NOMO-1 (cell line): Measurements from ENCODE around the gene GARRE1.
A peak's percentile ranks its signal among the peaks of the same experiment; 100 is the strongest.
"Not testable (repeated sequence)": the region's sequence is repeated elsewhere in the genome, so short reads cannot be mapped to it uniquely, and the experiment has no call there.

Experiments
- DNase-seq, 2 experiments: peaks; one replicate each; lab custom pipeline; 2025; ENCODE audit not compliant: unreplicated experiment in 2 of 2; lab: John Stamatoyannopoulos, UW

GARRE1 gene

DNA sequence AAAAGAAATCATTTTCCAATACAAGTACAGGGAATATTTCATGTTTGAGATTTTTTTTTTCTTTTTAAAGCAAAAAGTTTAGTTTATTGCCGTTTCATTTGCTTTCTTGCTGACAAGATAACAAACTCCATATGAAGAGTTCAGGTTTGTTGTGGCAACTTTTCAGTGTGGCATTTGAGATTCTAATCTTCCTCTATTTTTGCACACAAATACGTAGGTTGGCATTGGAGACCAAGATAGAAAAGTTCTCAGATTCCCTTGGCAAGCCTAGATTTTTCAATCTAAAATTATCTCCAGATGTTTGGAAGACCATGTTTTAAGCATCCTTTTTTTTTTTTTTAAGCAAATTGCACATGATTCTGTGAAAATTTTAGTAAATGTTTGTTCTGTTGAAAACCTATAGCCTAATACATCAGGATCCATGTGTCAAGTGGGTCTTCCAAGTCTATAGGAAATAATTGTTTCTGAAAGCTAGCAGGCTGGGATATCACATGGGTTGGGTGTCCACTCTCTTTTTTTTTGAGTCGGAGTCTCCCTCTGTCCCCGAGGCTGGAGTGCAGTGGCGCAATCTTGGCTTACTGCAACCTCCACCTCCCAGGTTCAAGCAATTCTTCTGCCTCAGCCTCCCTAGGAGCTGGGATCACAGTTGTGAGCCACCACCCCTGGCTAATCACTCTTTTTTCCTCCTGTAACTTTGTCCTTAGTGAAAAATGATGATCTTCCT is 2.6 kb downstream of the GARRE1 start:
- DNase-seq: no peak

DNA sequence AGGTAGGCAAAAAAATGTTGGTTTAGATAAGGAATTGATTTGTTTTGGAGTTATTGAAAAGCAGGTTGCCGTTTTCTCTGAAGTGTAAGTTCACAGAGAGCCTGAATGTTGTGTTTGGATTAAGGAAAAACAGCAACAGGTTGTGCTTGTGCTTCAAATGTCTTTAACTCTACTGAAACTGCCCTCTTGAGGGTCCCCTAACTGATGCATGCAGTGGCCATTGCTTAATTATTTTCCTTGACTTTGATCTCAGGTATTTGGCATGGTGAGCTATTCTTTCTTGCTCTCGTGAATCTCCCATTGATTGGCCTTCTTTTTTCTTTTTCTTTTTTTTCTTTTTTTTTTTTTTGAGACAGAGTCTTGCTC is 3.2 kb downstream of the GARRE1 start:
- DNase-seq: no peak

DNA sequence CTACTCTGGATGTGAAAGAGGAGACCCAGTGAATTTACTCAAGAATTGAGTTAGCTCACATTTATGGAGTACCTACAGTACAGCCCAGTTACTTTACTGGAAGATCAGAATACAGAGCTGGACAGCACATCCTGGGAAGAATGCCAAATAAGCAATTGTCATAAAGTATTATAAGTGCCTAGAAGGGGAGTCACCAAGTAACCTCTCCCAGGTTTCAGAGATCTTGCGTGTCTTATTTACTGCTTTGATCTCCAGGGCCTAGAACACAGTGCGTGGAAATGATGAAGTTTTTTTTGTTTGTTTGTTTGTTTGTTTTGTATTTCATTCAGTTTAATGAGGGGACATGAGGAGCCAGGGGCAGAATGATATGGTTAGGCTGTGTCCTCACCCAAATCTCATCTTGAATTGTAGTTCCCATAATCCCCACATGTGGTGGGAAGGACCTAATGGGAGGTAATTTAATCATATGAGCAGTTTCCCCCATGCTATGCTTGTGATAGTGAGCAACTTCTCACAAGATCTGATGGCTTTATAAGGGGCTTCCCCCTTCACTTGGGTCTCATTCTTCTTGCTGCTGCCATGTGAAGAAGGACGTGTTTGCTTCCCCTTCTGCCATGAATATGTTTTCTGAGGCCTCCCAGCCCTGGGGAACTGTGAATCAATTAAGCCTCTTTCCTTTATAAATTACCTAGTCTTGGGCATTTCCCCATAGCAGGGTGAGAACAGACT is 5.2 kb downstream of the GARRE1 start:
- no peak for DNase-seq

DNA sequence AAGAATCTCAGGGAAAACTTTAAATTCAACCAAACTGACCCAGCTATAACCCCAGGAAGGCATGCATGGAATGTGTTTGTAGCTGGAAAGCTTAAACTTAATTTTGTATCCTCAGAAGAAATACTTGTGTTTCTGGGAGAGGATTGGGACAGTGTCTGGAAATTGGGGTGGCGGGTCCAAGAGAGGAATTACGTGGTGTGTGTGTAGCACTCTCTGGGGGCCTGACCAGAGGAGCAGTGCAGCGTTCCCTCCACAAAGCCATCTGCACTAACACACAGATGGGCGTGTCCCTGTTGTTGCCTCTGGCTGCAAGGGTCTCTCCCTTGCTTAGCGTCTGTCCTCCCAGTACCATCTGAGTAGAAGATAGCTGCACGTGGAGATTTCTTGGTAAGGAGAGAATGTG is 6.4 kb downstream of the GARRE1 start:
- DNase-seq: no peak

DNA sequence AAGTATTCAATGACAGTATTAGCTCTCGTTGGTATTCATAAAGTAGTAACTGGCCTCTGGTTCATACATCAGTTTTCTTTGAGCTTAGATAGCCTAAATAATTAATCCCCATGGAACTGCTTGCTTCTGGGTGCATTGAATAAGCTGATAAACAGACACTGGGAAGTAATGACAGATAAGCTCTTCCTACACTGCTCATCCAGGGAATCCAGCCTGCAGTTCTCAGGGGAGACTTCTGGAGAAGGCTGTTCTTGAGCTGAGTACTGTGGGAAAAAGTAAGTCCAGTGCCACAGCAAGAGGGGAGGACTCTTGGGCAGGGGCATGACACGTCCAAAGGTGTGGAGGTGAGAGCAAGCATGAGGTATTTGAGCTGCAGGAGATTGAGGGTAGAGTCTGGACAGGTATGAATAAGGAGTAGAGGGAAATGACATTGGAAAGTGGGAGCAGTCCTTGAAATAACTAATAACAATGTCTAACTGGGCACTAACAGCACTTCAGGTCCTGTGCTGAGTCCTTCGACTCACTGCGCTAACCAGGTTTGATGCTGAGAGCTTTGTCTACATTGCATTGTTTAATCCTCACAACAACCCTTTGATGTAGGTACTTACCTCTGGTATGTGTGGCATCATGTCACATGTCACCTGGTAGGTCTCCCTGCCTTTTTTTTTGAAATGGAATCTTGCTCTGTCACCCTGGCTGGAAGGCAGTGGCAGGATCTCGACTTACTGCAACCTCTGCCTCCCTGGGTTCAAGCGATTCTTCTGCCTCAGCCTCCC is 7.2 kb downstream of the GARRE1 start:
- no peak for DNase-seq

DNA sequence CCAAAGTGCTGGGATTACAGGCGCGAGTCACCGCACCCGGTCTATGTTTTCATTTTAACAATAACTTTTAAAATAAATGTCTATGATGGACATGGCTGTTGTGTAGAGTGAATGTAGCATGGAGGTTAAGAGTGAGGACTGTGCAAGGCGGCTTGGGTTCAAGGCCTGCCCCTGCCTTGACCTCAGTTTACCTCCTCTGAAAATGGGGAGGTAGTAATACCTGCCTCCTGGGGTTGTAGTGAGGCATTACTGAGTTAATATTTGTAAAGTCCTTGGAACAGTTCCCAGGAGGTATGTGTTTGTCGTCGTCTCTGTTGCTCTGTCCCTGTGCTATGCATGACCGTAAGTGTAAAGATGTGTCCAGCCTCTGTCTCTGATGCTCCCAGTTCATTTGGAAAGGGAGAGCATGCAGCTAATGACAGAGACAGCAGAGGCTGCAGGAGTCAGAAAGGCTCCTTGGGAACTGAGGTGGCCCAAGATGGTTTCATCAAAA is 9.4 kb downstream of the GARRE1 start:
- no peak for DNase-seq

DNA sequence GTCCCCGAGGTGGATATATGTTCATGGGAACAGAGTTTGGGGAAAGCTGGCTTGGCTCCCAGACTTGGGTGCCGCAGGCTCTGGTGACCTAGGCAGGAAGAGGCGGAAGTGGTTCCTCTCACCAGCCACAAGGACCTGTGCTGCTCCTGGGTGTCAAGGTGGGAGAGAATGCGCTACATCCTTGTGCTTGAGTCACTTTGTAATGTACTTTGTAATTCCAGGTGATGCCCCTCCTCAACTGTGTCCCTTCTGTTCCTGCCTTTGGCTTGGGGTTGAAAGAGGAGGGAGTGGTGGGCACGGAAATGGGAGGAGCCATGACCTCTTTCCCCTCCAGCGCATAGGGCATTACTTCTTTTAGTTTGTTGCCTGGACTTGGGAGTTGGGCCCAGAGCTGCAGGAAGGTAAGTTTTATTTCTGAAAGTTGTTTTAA is 10.9 kb downstream of the GARRE1 start:
- DNase-seq: no peak

DNA sequence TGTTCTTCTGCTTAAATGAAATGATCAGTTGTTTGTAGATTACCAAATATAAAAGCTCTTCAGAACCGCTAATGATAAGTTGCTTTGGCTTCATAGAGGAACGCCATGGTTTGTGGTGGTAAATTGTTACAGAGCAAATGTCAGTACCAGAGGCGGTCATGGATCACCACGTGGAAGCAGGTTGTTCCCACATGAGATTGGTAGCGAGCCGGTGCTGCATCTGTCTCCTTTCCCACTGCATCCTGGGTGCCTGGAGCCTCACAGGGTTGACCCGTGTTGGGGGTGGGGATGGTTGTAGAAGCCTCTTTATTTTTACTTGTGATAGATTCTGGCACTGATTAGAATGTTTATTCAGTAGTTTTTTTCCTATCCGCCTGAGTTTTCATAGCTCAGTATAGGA is 14.7 kb downstream of the GARRE1 start:
- DNase-seq: no peak

DNA sequence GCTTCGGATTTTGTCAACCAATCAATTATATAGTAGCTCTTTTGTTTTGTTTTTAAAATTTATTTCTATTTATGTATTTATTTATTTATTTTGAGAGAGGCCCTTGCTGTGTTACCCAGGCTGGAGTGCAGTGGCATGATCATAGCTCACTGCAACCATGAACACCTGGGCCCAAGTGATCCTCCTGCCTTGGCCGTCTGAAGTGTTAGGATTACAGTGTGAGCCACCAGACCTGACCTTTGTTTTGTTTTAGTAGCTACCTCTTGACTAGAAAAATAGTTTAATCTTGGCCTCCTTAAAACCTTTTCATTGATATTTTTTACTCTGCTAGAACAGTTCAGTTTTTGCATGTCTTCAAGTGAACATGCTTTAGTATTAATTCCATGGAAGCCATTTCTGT is 15.1 kb downstream of the GARRE1 start:
- no peak for DNase-seq

DNA sequence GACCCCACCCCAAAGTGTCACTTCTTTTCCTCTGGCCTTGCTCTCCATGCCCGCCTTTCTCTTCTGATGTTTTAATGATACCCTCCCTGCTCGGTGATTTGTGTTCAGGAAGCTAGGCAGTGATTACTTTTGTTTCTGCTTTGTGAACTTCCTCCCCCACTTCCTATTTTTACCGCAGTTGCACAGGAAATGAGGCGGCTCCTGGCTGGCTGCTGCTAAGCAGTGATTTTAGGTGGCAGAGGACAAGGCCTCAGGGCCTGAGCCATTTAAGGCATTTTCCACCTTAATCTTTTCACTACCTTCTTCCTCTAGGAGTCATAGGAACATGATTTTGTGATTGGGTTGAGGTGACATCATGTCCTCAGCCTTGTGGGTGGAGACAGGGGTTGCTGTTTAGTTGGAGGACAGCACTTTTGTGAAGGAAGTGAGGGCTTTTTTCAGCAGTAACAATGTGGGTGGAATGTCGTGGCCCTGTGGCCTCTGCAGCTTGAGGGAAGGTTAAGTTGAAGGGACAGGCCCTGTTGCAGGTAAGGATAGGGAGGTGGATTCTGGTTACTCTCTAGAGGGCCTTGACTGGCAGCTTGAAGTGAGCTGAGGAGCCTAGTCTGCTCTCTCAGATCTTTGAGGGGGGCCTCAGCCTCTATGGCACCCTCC is 15.7 kb downstream of the GARRE1 start:
- peak; percentile 82 to 90 for DNase-seq

DNA sequence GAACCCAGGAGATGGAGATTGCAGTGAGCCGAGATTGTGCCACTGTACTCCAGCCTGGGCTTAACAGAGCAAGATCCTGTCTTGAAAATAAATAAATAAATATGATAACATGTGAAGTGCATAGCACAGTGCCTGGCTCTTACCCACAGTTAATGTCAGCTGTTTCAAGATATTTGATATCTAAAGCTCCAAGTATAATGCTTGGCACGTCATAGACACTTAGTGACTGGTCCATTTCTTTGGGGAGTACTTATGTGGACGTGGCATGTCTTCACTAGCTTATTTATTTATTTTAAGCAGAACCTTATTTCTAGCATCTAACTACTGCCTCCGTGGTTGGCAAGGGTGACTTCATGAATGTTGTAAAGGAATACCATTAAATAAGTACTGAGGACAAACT is 18.8 kb downstream of the GARRE1 start:
- no peak for DNase-seq

DNA sequence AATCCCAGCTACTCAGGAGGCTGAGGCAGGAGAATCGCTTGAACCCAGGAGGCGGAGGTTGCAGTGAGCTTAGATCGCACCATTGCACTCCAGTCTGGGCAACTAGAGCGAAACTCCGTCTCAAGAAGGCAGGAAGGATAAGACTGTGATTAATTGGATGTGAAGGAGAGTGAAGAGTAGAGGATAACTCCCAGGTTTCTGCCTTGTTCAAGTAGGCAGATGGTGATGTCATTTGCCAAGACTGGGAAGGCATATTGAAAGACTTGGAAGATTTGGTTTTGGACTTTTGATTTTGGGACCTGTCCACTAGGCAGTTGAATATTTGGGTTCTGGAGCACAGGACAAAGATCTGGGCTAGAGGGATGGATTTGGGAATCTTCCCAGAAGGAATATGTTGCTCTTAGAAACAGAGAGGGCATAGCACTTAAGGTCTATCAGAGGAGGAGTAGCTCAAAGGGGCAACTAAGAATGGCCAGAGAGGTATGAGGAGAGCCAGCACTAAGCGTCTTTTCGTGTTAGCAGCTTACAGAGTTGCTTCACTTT is 20.0 kb downstream of the GARRE1 start:
- DNase-seq: no peak

DNA sequence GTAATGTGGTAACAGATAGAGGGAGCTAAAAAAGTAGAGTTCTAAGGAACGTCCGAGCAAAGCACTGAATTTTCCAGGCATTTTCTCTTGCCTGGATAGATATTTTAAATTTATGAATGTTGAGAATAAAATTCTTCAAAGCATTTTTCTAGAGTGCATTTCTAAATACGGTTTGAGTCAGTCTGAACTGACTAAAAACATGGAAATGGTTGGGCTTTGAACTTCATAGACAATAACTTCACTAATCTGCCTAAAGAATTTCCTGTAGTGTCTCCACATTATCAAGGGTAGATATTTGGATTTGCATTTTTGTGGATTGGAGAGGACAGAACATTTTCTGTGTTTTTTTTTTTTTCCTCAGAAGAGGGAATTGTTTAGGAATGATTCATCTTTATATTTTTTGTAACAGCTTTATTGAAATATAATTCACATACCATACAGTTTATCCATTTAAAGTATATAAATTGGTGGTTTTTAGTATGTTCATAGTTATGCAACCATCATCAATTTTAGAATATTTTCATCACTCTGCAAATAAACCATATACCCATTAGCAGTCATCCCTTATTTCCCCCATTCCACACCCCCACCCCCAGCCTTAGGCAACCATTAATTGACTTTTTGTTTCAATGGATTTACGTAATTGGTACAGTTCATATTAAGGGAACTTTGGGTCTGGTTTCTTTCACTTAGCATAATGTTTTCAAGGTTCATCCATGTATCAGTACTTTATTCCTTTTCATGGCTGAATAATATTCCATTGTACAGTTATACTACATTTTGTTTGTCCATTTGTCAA is 20.7 kb downstream of the GARRE1 start:
- DNase-seq: no peak

DNA sequence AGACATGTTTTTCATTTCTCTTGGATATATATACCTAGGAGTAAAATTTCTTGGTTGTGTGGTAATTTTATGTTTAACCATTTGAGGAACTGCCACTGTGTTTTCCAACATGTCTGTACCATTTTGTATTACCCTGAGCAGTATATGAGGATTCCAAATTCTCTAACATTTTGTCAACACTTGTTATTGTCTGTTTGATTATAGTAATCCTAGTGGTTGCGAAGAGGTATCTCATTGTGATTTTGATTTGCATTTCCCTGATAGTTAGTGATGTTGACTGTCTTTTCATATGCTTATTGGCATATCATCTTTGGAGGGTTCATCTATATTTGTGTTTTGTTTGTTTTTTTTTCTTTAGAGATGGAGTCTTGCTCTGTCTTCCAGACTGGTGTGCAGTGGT is 21.4 kb downstream of the GARRE1 start:
- no peak for DNase-seq

DNA sequence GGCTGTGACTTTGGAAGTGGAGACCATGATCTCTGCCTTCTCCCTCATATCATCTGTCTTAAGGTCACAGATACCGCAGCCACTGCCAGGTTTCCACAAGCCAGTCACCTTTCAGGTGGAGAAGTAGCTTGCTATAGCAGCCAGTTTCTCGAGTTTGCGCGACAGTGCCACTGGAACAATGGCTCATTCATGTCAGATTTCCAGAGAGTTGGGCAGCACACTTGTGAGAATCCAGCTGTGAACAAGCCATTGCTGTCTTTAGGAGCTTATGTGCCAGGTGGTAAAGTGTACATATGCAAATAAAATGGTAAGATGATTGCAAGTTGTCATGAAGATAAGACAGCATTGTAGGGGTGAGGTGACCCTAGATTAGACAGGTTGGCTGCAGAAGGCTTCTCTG is 22.3 kb downstream of the GARRE1 start:
- no peak for DNase-seq

DNA sequence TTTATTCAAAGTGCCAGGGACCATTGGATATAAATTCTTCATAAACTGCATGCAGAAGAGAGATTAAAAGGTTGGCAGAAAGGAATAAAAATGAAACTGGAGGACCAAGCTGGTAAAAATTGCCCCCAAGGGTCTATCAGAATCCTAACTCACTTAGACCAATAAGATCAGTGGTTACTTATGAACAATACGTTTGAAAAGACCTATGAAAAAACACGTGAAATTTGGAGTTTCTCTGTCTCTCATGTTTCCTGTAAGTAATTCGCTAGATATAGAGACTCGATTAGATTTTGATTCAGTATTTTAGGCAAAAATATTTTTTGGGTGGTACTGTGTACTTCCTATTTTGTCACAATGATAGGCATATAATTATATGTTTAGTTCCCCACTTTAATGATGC is 22.9 kb downstream of the GARRE1 start:
- no peak for DNase-seq

DNA sequence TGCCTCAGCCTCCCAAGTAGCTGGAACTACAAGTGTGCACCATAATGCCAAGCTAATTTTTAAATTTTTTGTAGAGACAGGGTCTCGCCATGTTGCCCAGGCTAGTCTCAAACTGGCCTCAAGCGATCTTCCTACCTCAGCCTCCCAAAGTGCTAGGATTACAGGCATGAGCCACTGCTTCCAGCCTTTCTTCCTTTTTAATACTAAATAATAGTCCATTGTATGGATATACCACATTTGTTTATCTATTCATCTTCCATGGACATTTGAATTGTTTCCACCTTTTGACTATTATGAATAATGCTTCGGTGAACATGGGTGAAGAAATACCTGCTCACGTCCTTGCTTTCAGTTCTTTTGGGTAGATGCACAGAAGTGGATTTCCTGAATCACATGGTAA is 24.4 kb downstream of the GARRE1 start:
- no peak for DNase-seq

DNA sequence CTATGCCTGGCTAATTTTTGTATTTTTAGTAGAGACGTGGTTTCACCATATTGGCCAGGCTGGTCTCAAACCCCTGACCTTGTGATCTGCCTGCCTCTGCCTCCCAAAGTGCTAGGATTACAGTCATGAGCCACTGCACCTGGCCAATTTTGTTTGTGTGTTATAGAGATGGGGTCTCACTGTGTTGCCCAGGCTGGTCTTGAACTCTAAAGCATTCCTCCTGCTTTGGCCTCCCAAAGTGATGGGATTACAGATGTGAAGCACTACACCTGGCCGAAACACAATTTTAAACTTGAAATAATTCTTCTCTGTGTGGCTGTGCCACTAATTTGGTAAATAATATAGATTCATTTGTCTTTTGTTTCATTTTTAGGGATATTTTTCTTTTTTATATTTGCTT is 27.1 kb downstream of the GARRE1 start:
- DNase-seq: not testable (repeated sequence)

DNA sequence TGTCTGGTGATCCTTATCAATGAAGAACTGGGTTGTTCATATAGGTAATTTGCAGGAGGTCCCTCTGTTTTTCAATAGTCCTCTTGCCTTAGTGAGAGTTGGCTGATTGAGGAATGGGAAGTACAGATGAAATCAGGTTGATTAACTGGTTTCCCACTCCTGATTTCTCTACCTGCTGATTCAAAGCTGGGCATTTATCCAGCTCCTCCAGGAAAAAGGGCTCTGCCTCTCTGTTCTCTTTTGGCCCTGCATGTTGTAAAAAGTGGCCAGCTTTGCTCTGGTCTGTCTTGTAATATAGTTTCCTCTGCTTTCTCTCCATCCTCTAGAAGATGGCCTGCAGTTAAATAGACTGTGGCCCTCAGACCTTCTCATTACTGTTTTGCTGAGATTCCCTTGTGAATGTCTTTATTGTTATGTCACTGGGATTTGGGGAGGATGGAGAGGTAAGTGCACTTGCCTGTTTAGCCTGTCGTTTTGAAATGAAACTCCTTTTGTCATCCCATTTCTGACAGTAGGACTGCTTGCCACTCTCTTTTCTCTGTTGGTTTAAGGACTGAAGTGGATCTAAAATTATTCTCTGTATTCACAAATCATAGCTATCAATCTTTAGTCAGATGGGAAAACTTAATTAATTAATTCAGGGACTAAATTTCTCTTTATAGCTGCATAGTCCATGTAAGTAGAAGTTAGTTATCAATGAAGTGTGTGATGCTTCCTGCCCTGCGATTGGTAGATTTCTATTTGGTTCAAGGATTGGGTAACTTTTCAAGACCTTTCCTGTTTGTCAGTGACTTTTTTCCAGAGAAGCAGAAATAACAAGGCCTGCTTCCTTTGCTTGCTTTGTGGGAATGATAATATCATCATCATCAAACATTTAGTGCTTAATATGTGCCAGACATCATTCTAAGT is 28.5 kb downstream of the GARRE1 start:
- no peak for DNase-seq
